CD14-positive monocyte (primary cell): ENCODE results near the gene HLA-G. TPM values are rescaled to one million over a fixed set of nuclear protein-coding genes. Genes with fewer than 3 reads are reported as not detected.
"Not testable (repeated sequence)": the region's sequence is repeated elsewhere in the genome, so short reads cannot be mapped to it uniquely, and the experiment has no call there.

Experiments used
- DNase-seq, 3 donors: peaks; one replicate each; pipeline ENCODE4 v3.0.0-alpha.2; 2011 to 2022
- H2AFZ ChIP-seq: 2 replicates; pipeline ENCODE4 v1.6.0; 2012; ENCODE audit warnings: mild to moderate bottlenecking, low read depth, low read length, inconsistent platforms; ENCODE audit not compliant: insufficient read depth, poor library complexity, severe bottlenecking
- H3K27ac ChIP-seq, 2 donors: 1 replicate in 1 of 2; 2 replicates in 1 of 2; pipeline ENCODE4 v1.5.1; 2012 to 2013; ENCODE audit warnings: low read length in 2 of 2, control low read depth in 1 of 2, inconsistent platforms in 1 of 2, low read depth in 1 of 2, mild to moderate bottlenecking in 1 of 2
- H3K27me3 ChIP-seq, 2 donors: one replicate each; pipeline versions ENCODE4 v1.6.0 to v1.6.1; 2011 to 2013; ENCODE audit warnings: low read length in 2 of 2; ENCODE audit not compliant: control insufficient read depth in 2 of 2, insufficient read depth in 2 of 2
- H3K36me3 ChIP-seq, 2 donors: replicated peaks in 1 of 2; 1 replicate in 1 of 2; 2 replicates in 1 of 2; pipeline versions ENCODE4 v1.5.1 to v1.6.1; 2012 to 2013; ENCODE audit warnings: low read length in 2 of 2, control low read depth in 1 of 2, inconsistent platforms in 1 of 2, mild to moderate bottlenecking in 1 of 2; ENCODE audit not compliant: insufficient read depth in 2 of 2, control insufficient read depth in 1 of 2
- H3K4me1 ChIP-seq, 2 donors: 1 replicate in 1 of 2; 2 replicates in 1 of 2; pipeline versions ENCODE4 v1.5.1 to v1.6.1; 2012 to 2013; ENCODE audit warnings: low read length in 2 of 2, control low read depth in 1 of 2, inconsistent platforms in 1 of 2, mild to moderate bottlenecking in 1 of 2, moderate library complexity in 1 of 2; ENCODE audit not compliant: insufficient read depth in 2 of 2, control insufficient read depth in 1 of 2
- H3K4me2 ChIP-seq: replicated peaks from 2 replicates; pipeline ENCODE3; 2012; ENCODE audit warnings: low read length, moderate library complexity, mild to moderate bottlenecking; ENCODE audit not compliant: poor library complexity, severe bottlenecking; ENCODE audit errors: extremely low read depth
- H3K4me3 ChIP-seq, 3 experiments: fragments of 200-600 bp in 1 of 3; sonication (generic) in 1 of 3; replicated peaks in 1 of 3; 1 replicate in 2 of 3; 2 replicates in 1 of 3; pipeline ENCODE4 v1.5.1; 2011 to 2013; ENCODE audit warnings: low read length in 3 of 3, mild to moderate bottlenecking in 3 of 3, control low read depth in 2 of 3, low read depth in 2 of 3, inconsistent platforms in 1 of 3, moderate library complexity in 1 of 3
- H3K79me2 ChIP-seq: 2 replicates; pipeline ENCODE4 v1.6.0; 2012; ENCODE audit warnings: mild to moderate bottlenecking, control low read depth, inconsistent platforms, low read length, moderate library complexity; ENCODE audit not compliant: insufficient read depth
- H3K9ac ChIP-seq: 2 replicates; pipeline ENCODE4 v1.6.0; 2017; ENCODE audit warnings: low read length, mild to moderate bottlenecking; ENCODE audit not compliant: insufficient read depth, poor library complexity, severe bottlenecking
- H3K9me3 ChIP-seq, 2 donors: replicated peaks in 1 of 2; 1 replicate in 1 of 2; 2 replicates in 1 of 2; pipeline versions ENCODE4 v1.5.1 to v1.6.1; 2012 to 2013; ENCODE audit warnings: low read length in 2 of 2, control low read depth in 1 of 2; ENCODE audit not compliant: control insufficient read depth in 1 of 2, insufficient read depth in 1 of 2
- H4K20me1 ChIP-seq: 2 replicates; pipeline ENCODE4 v1.6.0; 2012; ENCODE audit warnings: mild to moderate bottlenecking, low read length, control low read depth, moderate library complexity; ENCODE audit not compliant: insufficient read depth
- H3K27ac Mint-ChIP-seq, 7 donors: one replicate each; pipeline ENCODE4 v1.8.0; 2020; ENCODE audit warnings: mild to moderate bottlenecking in 7 of 7, mixed read lengths in 7 of 7, moderate library complexity in 6 of 7, inconsistent platforms in 2 of 7
- H3K27me3 Mint-ChIP-seq, 3 donors: one replicate each; pipeline ENCODE4 v1.8.0; 2021 to 2022; ENCODE audit warnings: low read depth in 3 of 3, mild to moderate bottlenecking in 3 of 3, mixed read lengths in 3 of 3, moderate library complexity in 3 of 3, inconsistent platforms in 1 of 3
- H3K36me3 Mint-ChIP-seq, 2 donors: one replicate each; pipeline ENCODE4 v1.8.0; 2020; ENCODE audit warnings: mixed read lengths in 2 of 2, inconsistent platforms in 1 of 2, mild to moderate bottlenecking in 1 of 2
- H3K4me1 Mint-ChIP-seq: one replicate; pipeline ENCODE4 v1.8.0; 2020; ENCODE audit warnings: mild to moderate bottlenecking, mixed read lengths
- H3K4me3 Mint-ChIP-seq, 2 donors: one replicate each; pipeline ENCODE4 v1.8.0; 2020; ENCODE audit warnings: mild to moderate bottlenecking in 2 of 2, mixed read lengths in 2 of 2, moderate library complexity in 1 of 2
- H3K9me3 Mint-ChIP-seq, 7 donors: one replicate each; pipeline ENCODE4 v1.8.0; 2020 to 2022; ENCODE audit warnings: mixed read lengths in 7 of 7, mild to moderate bottlenecking in 6 of 7, moderate library complexity in 6 of 7, inconsistent platforms in 2 of 7
- WGBS: methylation state at CpG from one replicate; pipeline ENCODE4 v1.1.5; 2013; ENCODE audit warnings: missing lambda C conversion rate; ENCODE audit not compliant: insufficient coverage; 5-methylcytosine and 5-hydroxymethylcytosine counted together
- intact Hi-C, 2 donors: fragments of 100-400 bp; cut with micrococcal nuclease; formaldehyde crosslinking; loops; one replicate each; pipeline versions ENCODE4 v1.15.0 to v1.15.1; 2023
- polyA minus RNA-seq: library from RNA; depleted of rRNA, polyadenylated mRNA; stranded (reverse); fragments of >200 nt; gene quantifications from 2 replicates; pipeline ENCODE4 v1.2.3, GENCODE V29; 2012
- polyA plus RNA-seq, 3 donors: library from polyadenylated mRNA; depleted of rRNA in 1 of 3; unstranded in 2 of 3; stranded (reverse) in 1 of 3; fragments of 300-500 nt in 2 of 3; fragments of >200 nt in 1 of 3; fragmentation: Illumina TruSeq in 2 of 3; gene quantifications; 1 replicate in 2 of 3; 2 replicates in 1 of 3; pipeline ENCODE4 v1.2.3, GENCODE V29; 2012 to 2021
- total RNA-seq, 12 experiments: library from RNA in 1 of 12; stranded (reverse) in 1 of 12; fragments of 120-200 nt in 1 of 12; gene quantifications; one replicate each; pipeline ENCODE4 v1.2.4 and lab custom pipeline; 2013 to 2026; ENCODE audit warnings: mixed read lengths in 6 of 12, inconsistent platforms in 1 of 12
- TF ChIP-seq, protein P1 (sequence below): fragments of 200-600 bp; IDR thresholded peaks from one replicate; pipeline ENCODE4 v1.8.0; 2022; ENCODE audit warnings: antibody characterized with exemption, mild to moderate bottlenecking

Gene HLA-G
- 0.77 TPM for total RNA-seq (2013)
- polyA plus RNA-seq (1 to 10 TPM in 1 of 3 donors, under 1 TPM in 2; 0.12 to 2.3 (median 0.89) TPM), polyA minus RNA-seq (0.83 and 0.88 TPM in 2 replicates), total RNA-seq (lab: John Stamatoyannopoulos, UW) (1.5 to 3.6 (median 3.1) reads per million in 11 experiments)

DNA sequence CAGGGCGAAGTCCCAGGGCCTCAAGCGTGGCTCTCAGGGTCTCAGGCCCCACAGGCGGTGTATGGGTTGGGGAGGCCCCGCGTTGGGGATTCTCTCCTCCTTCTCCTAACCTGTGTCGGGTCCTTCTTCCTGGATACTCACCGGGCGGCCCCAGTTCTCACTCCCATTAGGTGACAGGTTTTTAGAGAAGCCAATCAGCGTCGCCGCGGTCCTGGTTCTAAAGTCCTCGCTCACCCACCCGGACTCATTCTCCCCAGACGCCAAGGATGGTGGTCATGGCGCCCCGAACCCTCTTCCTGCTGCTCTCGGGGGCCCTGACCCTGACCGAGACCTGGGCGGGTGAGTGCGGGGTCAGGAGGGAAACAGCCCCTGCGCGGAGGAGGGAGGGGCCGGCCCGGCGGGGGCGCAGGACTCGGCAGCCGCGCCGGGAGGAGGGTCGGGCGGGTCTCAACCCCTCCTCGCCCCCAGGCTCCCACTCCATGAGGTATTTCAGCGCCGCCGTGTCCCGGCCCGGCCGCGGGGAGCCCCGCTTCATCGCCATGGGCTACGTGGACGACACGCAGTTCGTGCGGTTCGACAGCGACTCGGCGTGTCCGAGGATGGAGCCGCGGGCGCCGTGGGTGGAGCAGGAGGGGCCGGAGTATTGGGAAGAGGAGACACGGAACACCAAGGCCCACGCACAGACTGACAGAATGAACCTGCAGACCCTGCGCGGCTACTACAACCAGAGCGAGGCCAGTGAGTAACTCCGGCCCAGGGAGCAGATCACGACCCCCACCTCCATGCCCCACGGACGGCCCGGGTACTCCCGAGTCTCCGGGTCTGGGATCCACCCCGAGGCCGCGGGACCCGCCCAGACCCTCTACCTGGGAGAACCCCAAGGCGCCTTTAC is at the start of gene HLA-G:
HLA-G (plus strand) TSS at position 247 of the 892 bp plus-strand sequence; CDS start at position 267, 20 bp downstream.
- Mint-ChIP-seq H3K4me3 (peak within 1 kb of the TSS; percentile 14 to 80), H3K9me3 (peaks cover 0 to 10% (median 3%) of the 10 kb centered on the region in 7 donors), H3K27ac (no peak within 1 kb of the TSS), H3K27me3 (peaks cover 76 to 92% (median 79%) of the 10 kb centered on the region in 3 donors), H3K4me1 (peaks cover 10% of the 10 kb centered on the region), H3K36me3 (peaks cover 0 to 3% of the 10 kb centered on the region in 2 donors)
- Histone ChIP-seq H3K4me3 (peak within 1 kb of the TSS; percentile 18 to 43 (median 21)), H2AFZ (peak within 1 kb of the TSS; percentile 35), H3K9ac (no peak within 1 kb of the TSS), H3K36me3 (no peaks in the 10 kb centered on the region), H3K4me2 (peak within 1 kb of the TSS; percentile 46), H3K4me1 (peaks cover 7 to 9% of the 10 kb centered on the region in 2 donors), H3K27ac (no peak within 1 kb of the TSS), H4K20me1 (no peaks in the 10 kb centered on the region), H3K9me3 (peaks cover 0 to 5% of the 10 kb centered on the region in 2 donors), H3K27me3 (peaks cover 43 to 82% of the 10 kb centered on the region in 2 donors), H3K79me2 (no peaks in the 10 kb centered on the region)
- TF ChIP-seq, protein P1, sequence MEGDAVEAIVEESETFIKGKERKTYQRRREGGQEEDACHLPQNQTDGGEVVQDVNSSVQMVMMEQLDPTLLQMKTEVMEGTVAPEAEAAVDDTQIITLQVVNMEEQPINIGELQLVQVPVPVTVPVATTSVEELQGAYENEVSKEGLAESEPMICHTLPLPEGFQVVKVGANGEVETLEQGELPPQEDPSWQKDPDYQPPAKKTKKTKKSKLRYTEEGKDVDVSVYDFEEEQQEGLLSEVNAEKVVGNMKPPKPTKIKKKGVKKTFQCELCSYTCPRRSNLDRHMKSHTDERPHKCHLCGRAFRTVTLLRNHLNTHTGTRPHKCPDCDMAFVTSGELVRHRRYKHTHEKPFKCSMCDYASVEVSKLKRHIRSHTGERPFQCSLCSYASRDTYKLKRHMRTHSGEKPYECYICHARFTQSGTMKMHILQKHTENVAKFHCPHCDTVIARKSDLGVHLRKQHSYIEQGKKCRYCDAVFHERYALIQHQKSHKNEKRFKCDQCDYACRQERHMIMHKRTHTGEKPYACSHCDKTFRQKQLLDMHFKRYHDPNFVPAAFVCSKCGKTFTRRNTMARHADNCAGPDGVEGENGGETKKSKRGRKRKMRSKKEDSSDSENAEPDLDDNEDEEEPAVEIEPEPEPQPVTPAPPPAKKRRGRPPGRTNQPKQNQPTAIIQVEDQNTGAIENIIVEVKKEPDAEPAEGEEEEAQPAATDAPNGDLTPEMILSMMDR: no peak
- intact Hi-C loops: no loop called here
- WGBS: 6% methylated on average over 58 of the region's 75 CpGs
- no peak for DNase-seq

DNA sequence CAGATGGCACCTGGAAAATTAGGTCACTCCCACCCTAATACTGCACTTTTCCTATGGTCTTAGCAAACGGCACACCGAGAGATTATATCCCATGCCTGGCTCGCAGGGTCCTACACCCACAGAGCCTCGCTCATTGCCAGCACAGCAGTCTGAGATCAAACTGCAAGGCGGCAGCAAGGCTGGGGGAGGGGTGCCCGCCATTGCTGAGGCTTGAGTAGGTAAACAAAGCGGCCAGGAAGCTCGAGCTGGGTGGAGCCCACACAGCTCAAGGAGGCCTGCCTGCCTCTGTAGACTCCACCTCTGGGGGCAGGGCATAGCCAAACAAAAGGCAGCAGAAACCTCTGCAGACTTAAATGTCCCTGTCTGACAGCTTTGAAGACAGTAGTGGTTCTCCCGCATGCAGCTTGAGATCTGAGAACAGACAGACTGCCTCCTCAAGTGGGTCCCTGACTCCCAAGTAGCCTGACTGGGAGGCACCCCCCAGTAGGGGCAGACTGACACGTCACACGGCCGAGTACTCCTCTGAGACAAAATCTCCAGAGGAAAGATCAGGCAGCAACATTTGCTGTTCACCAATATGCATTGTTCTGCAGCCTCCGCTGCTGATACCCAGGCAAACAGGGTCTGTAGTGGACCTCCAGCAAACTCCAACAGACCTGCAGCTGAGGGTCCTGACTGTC is 47.5 kb upstream of the HLA-G start:
- H3K4me1 ChIP-seq, H3K9me3 ChIP-seq, H3K36me3 ChIP-seq, H2AFZ ChIP-seq, H3K4me2 ChIP-seq, H3K4me1 Mint-ChIP-seq, intact Hi-C loops, DNase-seq, H3K9ac ChIP-seq, H3K36me3 Mint-ChIP-seq, H4K20me1 ChIP-seq, H3K4me3 ChIP-seq, H3K4me3 Mint-ChIP-seq, H3K79me2 ChIP-seq, H3K27ac ChIP-seq: not testable (repeated sequence)
- peak overlapping the region in 1 of 7 donors; percentile 48 for H3K27ac Mint-ChIP-seq
- H3K27me3 Mint-ChIP-seq: peaks cover 14 to 29% (median 14%) of the 10 kb centered on the region in 3 donors
- WGBS: 67% methylated on average over 6 of the region's 13 CpGs
- H3K27me3 ChIP-seq: peaks cover 0 to 14% of the 10 kb centered on the region in 2 donors
- H3K9me3 Mint-ChIP-seq: peaks cover 3 to 17% (median 9%) of the 10 kb centered on the region in 7 donors
